HG03378 (cell line): Measurements from ENCODE around the gene IL18RAP.

Experiments used
- ATAC-seq: cut with Tn5 transposase; IDR thresholded peaks from one replicate; pipeline ENCODE4 v1.9.1; 2021; ENCODE audit warnings: mild to moderate bottlenecking, moderate library complexity; ENCODE audit not compliant: unreplicated experiment

Gene IL18RAP

DNA sequence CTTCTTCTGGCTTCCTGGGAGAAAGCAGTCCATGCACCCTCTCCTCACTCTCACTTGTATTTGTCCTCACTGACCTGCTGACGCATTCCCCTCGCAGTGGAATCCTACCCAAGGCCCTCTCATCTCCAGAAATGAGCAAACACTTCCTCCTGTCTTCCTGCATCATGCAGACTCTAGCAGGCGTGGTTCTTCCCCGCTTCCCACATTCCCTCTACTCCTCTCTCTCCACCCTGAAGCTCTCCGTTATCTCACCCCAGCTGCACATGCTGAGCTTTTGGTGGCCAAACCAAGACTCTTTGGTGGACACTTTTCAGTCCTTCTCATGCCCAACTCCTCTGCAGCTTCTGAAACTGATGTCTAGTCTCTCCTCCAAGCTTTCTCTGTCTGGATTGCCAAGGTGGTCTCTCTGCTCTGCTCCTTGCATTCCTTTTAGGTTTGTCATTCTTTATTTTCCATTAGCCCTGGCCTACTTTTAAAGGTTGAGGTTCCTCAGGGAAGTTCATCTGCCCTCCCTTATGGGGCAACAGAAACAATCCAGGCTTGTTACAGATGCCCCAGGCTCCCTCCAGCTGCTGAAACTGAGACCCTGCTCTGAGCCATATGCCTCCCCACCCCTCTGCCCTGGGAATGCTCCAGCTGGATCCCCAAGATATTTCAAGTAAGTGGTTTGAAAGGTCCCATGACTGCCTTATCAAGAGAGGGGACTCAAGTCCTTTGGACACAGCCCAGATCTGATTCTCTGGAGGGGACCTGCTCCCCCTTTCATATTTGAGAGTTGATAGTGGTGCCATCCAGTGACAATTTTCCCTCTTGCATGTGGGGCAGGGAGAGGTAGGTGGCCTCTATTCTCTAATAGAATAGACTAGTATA lies 835 bp upstream of the IL18RAP start:
- no peak for ATAC-seq

DNA sequence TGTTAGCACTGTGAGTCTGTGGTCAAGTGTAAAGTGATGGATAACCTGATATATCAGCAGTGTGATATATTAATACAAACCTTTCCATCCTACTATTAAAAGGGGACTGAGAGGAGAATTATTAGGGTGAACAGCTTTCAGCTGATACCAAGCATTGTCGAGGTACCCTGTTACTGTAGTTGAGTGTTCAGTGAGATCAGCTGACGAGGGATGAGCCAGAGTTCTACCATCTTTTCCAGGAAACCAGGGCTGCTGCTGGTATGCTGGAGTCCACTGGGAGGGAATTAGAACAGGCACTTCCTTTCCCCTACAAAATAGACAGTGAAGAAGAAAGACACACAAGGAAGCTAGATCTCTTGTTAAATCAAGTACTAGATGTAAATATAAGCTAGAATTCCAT lies 408 bp downstream of the IL18RAP start:
- ATAC-seq, result no peak

DNA sequence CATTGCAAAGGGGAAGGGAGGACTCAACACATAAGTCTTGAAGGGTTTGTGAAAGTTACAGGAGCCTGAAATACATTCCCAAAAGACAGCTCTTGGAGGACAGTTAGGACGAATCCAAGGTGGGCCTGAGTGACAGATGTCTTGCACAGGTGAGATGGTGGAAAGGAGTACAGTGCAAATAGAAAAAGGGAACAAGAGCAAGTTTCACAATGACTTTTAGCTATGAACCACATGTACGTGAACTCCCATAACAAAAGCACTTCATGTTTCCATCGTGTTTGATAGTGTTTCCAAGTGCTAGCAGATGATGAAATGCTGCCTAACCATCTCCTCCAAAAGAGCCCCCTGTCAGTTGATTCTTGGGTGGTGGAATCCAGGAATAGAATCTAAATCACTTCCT lies 1.8 kb downstream of the IL18RAP start:
- peak; percentile 98 for ATAC-seq

DNA sequence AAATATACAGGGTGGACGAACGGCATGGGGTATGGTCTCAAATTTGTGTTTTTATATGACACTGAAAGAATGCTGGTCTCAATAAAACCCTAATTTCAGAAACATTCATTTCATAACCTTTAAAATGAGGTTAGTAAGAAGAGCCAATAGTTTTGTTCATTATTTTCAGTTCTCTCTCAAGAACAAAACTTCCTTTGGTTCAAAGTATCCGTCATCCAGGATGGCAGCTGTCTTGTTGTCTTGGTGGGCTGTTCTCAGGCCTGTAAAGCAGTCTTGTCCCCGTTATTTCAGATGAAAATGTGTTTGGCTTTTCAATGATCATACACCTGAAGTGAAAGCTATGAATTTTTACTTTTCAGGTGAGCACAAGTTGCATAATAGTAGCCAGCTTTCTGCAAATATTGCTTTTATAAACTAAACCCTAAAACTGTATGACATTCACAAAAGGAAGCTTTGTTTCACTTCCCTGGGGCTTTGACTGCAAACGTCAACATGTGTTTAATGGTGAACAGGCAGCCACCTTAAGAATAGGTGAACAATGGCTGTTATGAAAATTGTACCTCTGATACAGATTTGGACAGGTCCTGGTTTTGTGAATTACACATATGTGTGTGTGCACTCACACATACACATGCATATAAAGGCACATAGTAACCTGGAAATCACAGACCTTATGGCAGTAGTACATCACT lies 2.6 kb downstream of the IL18RAP start:
- ATAC-seq, result no peak

DNA sequence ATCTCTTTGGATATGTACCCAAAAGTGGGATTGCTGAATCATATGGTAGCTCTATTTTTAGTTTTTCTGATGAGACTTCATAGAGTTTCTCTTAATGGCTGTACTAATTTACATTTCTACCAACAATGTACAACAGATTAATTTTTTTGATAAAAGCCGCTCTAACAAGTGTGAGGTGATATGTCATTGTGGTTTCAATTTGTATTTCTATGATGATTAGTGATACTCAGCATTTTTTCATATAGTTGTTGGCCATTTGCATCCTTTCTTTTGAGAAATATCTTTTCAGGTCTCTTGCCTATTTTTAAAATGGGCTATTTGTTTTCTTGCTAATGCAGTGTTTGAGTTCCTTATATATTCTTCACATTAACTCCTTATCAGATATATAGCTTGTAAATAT lies 4.3 kb downstream of the IL18RAP start:
- ATAC-seq, result no peak

DNA sequence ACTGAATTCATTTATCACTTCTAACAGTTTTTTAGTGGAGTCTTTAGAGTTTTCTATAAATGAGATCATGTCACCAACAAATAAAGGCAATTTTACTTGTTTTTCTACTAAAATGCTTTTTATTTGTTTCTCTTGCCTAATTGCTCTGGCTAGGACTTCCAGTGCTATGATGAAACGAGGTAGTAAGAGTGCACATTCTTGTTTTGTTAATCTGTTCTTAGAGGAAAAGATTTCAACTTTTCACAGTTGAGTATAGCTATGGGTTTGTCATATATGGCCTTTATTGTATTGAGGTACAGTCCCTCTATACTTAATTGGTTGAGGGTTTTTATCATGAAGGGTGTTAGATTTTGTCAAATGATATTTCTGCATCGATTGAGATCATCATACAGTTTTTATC lies 5.6 kb downstream of the IL18RAP start:
- ATAC-seq, result no peak

DNA sequence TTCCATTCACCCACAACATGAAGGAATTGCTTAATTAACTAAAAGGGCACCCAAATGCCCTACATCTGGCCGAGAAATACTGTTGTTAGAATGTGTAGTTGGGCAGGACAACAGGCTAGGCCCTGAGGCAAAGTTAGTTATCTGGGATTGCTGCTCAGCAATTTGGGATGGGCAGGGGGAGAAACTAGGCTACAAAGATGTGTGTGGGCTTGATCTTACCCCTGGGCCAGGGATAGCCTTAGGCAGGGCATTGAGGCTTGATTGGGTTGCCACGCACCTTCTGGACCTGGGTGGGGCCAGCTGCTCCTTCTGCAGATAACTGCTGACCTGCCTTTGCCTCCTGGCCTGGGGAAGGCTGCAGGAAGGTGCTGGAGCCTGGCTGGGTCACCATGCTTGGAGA lies 9.4 kb downstream of the IL18RAP start:
- no peak for ATAC-seq

DNA sequence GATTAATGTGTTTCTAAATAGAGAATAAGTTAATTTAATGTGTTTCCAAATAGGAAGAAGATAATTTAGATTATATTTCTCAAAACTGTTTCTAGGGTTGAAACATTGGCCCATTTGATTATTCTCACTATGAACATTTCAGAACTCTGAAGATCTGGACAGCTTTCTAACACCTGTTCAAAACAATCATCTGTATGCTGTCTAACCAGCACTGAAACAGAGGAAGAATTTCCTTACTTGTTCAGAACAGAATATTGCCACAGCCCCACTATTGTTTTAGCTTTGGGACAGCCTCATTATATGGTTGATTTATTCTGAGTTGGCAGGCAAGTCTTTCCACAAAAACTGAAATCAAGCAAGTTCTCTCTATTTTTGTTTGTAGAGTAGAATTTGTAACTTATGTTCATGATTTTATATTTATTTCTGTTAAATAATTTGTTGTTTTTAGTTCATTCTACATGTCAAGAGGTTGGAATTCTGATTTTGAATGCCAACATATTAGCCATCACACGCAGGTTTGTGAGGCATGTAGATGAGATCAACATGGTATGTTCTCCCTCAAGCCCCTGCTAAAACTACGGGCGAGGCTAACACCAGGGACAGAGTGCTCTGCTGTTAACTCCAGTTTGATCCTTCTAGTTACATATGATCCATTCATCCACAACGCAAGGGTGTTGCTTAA lies 11.2 kb downstream of the IL18RAP start:
- no peak for ATAC-seq

DNA sequence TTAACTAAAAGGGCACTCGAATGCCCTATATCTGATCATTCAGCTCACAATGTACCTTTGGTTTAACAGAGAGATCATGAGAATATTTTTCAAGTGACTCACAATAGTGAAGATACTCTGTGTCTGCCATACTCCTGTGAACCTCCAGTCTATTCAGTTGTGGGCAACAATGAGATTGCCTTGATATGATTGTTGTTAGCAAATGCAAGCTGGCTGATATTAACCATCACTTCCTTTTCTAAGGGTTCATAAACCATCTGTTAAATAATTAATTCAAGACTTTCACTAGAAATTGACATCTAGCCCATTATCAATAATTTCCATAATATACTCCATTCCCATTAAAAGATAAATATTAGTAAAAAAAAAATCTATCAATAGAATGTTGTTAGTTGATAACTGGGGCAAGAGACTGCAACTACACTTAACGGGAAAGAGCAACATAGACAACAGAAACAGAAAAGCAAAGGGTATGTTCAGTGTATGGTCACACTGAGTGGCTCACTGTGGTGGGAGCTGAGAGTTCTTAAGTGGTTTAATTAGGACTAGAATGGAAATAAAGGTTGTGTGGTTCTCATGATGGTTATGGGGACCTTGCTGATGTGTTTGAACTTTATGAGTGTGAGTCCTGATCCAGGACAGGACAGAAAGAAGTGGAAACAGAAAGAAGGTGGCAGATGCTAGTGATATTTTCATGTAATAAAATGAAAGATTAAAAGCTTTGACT lies 11.9 kb downstream of the IL18RAP start:
- ATAC-seq, result peak; percentile 57

DNA sequence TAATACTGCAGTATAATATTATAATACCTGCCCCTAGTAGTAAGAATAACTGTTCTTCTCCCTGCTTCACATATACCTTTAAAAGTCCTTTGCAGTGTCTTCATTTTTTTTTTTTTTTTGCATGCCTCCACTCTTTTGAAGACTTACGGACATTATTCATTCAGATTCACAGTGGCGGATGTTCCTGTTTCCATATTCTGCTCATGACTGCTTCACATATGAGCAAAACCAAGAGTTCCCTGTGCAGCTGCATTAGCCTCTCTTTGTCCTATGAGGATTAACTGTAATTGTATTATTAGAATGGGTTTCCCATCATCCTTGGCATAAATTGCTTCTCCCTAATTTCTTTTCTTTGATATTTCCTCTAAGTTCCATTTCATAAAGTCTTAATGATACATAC lies 12.8 kb downstream of the IL18RAP start:
- no peak for ATAC-seq

DNA sequence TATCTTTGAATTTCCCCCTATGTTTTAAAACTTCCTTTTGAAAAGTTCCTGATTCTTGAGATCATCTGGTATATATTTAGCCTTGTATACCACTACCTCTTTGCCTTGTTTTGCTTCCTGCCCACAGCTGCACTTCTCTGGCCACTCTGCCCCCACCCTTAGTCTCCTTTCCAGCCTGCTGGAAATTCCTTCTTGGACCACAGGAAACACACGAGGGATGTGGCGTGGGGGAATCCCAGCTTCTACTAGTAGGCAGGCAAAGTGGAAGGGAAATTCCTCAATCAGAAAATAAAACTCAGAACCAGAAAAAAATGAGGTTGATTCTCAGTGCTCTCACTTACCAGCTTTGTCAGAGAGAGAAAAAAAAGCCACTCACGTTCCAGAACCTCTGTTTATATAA lies 13.4 kb downstream of the IL18RAP start:
- ATAC-seq, result no peak

DNA sequence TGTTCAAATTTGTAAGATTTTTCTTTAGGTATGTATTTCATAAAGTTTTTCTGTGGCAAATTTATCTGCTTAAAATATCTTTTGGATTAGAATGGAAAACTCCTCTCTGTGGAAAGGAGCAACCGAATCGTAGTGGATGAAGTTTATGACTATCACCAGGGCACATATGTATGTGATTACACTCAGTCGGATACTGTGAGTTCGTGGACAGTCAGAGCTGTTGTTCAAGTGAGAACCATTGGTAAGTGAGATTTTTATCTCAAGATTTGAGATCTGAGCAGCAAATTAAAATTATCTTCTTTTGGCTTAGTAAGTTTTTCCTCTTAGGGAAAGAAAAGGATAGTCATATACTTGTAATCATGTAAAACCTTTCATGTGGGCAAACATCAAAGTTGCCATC lies 14.2 kb downstream of the IL18RAP start:
- ATAC-seq, result no peak

DNA sequence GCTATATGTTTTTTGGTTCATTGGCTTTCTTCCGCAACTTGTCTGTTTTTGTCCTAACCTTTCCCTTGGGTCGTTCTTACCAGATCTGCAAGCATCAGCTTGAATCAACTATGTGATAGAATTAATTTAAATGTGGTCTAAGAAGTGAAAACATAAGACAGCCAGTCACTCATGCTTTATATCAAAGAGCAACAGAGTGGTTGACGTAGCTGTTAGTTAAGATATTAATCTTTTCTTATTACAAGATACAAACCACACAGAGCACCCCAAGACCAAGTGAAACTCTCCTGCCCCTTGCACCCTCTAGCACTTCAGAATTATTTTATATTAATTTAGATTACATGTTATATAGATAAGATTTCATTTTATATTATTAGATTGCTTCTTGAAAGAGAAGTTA lies 15.2 kb downstream of the IL18RAP start:
- no peak for ATAC-seq

DNA sequence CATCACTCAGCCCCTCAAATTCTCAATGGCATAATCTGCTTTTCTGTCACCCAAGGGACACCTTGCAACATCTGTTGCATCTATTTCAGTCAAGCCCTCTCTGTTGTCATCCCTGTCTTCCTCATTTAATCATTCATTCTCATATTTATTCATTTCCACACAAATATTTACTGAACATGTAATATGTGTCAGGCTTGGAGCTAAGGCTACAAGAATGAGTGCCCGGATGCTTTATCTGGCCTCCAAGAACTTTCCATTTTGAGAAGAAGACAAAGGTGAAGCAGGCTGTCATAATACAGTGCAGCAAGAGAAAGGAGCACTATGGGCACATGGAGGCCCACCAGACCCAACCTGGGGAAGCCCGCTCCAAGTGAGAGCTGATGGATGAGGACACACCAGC lies 15.6 kb downstream of the IL18RAP start:
- no peak for ATAC-seq

DNA sequence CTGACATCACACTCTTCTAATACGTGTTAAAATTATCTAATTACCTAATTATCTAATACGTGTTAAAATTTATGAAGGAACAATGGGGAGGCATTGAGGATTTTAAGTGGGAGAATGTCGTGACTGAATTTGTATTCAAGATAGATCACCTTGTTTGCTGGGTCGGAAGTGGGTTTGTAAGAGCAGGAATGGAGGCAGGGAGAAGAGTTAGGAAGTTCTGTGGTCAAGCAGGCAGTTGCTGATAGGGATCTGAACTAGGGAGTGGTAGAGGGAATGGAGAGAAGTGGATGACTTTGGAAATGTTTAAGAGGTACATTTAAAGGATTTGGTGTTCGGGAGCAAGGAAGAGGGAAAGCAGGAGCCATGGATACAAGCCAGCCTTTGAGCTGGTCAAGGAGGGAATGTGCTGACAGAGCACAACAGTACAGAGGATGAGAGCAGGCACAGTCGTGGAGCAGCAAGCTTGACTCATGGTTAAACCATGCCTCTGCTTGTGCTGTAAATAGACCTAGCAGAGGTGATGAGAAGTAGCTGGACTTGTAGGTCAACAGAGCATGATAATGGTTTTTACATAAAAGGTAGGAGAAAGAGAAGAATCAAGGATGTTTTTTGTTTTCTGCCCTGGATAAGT lies 16.2 kb downstream of the IL18RAP start:
- ATAC-seq, result no peak

DNA sequence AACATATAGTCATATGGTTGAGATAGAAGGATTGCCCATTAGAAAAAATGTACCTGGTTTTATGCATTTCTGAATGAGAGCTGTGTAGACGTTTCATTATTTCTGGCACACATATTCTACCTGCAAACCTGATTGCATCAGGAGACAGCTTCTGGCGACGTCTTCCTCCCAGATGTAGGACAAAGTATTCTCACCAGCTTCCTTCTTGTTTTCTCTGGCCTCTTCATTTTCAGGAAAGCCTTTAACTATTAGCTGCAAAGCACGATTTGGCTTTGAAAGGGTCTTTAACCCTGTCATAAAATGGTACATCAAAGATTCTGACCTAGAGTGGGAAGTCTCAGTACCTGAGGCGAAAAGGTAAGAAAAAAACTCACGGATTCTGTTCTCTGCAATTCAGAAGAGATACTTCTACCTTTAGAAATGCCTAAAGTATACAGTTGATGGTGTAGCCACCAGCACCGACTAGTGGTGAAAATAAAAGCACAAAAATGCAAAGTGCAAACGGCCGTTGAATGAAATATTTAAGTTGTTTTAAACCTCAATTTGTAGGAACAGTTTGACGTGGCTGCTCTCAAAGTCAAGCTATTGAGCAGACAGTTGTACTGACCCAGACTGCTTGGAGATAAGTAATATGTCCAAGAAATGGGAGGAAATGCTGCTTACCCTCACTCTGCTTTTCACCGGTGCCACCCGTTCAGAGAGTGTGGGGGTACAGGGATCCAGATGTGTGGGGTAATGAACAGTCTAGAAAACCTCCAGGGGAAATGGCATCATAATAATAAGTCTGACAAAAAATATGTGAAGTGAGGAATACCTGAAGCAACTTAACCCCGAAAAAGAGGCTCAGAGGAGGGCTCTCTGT lies 20.2 kb downstream of the IL18RAP start:
- peak; percentile 69 for ATAC-seq

DNA sequence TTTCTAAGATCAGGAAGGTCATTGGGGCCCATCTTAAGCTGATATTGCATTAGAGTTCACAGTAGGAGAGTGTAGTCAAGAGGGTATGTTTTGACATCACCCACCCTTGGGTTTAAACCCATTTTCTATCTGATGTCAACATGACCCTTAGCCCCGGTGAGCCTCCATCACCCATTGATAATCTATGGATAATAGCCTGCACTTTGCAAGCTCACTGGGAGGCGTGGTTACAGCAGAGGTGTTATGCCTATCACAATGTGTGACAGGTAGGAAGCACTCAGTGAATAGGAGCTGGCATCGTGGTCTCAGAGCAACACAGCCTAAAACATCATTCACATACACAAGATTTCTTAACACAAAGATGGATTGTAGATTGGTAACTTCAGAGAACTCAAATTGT lies 21.3 kb downstream of the IL18RAP start:
- no peak for ATAC-seq

DNA sequence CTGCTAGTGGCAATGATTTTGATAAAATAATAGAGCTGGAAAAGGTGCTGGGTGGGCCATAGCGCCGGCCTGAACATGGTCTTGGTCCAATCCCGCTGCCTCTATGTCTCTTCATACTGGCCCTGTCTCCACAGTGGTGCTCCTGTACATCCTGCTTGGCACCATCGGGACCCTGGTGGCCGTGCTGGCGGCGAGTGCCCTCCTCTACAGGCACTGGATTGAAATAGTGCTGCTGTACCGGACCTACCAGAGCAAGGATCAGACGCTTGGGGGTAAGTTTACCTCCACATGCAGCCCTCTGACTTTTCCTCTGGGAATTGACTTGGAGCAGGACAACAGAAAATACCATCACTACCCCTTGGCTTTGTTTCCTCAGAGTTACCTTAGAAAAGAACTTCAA lies 24.0 kb downstream of the IL18RAP start:
- no peak for ATAC-seq

DNA sequence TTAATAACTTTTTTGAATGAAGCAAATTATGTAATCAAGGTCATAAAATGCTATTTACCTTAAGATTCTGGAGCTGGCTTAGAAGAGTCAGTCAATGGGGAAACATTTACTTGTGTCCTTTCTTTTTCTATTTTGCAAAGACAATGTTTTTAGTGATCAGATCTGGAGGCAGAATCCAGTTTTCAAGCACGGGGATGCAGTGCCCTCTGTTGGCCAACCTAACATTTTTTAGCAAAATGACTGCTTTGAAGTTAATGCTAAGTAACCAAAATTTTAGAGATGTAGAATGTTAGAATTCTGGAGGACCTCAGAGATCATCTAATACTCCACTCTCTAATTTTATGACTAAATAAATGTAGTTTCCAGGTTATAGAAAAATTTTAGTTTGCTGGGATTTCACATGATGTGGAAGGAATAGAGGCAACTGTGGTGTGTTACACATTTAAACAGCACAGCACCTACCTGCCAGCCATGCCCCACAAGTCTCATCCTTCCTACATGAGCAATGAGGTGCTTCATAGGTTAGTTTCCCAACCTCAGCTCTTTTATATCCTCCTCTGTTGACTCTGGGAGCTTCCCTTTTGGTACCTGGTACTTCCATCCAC lies 26.5 kb downstream of the IL18RAP start:
- ATAC-seq, result peak; percentile 47
